GM21367 (cell line): ENCODE results near the gene ESF1.

Experiments
- ATAC-seq: cut with Tn5 transposase; IDR thresholded peaks from one replicate; pipeline ENCODE4 v1.9.1; 2021; ENCODE audit not compliant: unreplicated experiment

The ESF1 gene

GRCh38 chr20:13684566-13685222 lies 100.0 kb downstream of the ESF1 start:
- ATAC-seq, result peak; percentile 66

DNA sequence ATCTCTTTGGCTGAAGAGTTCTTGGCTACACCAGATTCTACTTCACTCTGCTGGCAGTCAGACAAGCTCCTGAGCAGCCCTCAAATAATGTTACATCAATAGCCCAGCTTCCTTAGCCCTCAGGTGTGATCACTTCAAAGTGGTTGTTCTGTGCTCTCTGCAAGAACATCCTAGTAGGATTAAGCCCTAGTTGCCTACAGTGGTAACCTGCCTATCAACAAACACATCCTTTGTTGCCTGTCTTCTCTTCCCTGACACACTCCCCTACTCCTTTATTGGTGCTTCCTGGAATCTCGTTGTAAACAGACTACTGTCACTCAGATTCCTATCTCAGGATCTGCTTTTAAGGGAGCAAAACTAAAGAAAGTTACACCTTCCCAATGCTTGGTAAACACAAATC lies 100.9 kb downstream of the ESF1 start:
- no peak for ATAC-seq

DNA sequence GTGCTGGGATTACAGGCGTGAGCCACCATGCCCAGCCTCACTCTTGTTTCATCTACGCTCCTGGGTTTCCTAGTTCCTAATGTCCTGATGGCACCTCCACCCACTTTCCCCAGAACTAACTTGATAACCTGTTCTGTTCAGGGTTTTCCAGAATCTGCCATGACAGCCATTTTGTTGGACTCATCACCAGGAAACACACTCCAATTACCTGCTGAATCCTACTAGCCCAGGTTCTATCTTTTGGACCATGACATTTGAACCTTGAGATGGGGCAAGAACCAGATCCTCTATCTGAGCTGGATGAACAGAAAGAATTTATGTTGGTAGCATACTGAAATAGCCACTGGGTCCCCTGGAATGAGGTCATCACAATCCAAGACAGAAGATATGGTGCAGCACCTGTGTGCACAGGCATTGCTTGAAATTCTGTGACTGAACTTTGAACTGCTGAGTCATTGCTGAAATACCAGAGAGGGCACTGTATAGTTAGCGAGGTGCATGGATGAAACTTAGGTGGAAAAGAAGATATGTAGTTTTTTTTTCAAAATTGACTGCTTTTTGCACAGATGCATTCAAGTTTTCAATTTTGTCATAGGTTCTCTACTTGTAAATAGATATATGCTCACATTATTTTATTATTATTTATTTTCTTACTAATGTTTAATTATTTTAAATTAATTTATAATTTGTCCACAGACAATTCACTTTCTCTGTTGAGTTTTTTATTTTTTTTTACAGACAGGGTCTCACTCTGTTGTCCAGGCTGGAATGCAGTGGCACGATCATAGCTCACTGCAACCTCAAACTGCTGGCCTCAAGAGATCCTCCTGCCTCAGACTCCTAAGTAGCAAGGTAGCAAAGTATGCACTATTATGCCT lies 103.2 kb downstream of the ESF1 start:
- ATAC-seq, result peak; percentile 48

- ATAC-seq, result no peak
Measured at GRCh38 chr20:13678944-13679343, 105.8 kb downstream of the ESF1 start.

DNA sequence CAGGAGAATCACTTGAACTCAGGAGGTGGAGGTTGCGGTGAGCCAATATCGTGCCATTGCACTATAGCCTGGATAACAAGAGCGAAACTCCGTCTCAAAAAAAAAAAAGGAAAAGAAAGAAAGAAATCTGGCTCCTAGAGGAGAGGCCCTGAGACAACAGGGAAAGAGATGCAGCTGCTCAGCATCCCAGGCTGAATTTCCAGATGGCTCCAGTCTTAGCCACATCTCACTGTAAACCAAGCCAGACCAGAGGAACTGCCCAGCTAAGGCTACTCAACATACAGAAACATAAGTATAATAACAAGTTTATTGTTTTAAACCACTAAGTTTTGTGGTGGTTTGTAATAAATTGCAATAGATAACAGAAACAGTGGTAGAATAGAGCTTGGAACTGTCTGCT lies 107.5 kb downstream of the ESF1 start:
- no peak for ATAC-seq

- ATAC-seq, result no peak
Measured at GRCh38 chr20:13676682-13677081, 108.0 kb downstream of the ESF1 start.

DNA sequence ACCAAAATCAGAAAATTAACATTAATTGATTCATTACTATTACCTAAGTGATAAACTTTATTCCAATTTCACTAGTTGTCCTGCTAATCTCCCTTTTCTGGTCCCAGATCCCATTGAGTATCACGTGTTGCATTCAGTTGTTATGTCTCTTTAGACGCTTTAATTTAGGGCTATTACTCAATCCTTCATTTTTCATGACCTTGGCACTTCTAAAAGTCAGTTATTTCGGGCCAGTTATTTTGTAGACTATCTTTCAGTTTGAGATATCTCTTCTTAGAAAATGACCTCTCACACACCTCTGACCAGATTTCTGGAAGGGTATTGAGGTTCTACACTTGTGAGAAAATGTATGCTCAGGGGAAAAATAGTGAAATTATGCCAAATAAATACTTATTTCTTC lies 112.0 kb downstream of the ESF1 start:
- ATAC-seq, result no peak

GRCh38 chr20:13671916-13672378 lies 112.8 kb downstream of the ESF1 start:
- ATAC-seq, result no peak

GRCh38 chr20:13671512-13671911 lies 113.2 kb downstream of the ESF1 start:
- no peak for ATAC-seq

GRCh38 chr20:13670160-13670559 lies 114.6 kb downstream of the ESF1 start:
- ATAC-seq, result no peak

GRCh38 chr20:13665709-13666395 lies 118.9 kb downstream of the ESF1 start:
- no peak for ATAC-seq
